Renal cortex interstitium (tissue), 11 donors: ENCODE measurements around the gene SPRED3. TPM values are rescaled to one million over a fixed set of nuclear protein-coding genes. Genes with fewer than 3 reads are reported as not detected.

Experiments used
- DNase-seq, 11 donors: peaks; one replicate each; pipeline ENCODE4 v3.0.0-alpha.2; 2013; ENCODE audit warnings: low read depth in 9 of 11, low spot score in 4 of 11; ENCODE audit errors: extremely low read depth in 1 of 11
- polyA plus RNA-seq, 3 donors: library from polyadenylated mRNA; unstranded; fragments of 120-200 nt; gene quantifications; one replicate each; pipeline ENCODE4 v1.2.1, GENCODE V29; 2013; ENCODE audit not compliant: insufficient read length in 3 of 3

SPRED3 gene
- polyA plus RNA-seq, 3 donors = 0.80 to 1.6 (median 0.90) TPM

- DNase-seq = no peak
Observed at GRCh38 chr19:38367041-38367440, 21.5 kb upstream of the SPRED3 start.

DNA sequence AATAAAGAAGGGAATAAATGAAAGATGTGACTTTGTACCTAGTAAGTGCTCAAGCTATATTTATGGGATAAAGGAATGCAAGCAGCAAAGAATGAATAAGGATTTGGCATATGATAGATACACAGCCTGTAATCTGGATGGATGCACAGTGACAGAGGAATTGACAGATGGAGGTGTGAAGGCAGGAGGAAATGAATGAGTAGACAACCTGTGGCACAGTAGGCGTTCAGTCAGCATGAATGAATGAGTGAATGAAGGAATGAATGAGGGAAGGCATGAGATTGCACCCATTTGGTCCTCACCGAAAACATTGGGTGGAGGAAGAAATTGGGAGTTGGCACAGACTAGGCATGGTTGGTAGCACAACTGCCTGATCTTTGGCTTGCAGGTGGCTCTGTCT is 18.9 kb upstream of the SPRED3 start:
- DNase-seq = no peak

GRCh38 chr19:38370299-38370698 is 18.2 kb upstream of the SPRED3 start:
- DNase-seq = no peak

DNA sequence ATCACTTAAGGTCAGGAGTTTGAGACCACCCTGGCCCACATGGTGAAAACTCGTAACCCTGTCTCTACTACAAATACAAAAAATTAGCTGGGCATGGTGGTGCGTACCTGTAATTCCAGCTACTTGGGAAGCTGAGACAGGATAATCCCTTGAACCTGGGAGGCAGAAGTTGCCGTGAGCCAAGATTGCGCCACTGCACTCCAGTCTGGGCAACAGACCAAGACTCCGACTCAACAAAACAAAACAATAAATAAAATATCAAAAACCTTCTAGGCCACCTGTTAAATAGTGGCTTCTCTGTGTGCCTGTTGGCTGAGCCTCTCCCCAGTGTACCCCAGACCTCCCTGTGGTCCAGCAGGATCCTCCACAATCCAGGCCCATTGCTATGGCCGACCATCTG is 17.4 kb upstream of the SPRED3 start:
- DNase-seq = no peak

GRCh38 chr19:38373907-38374331 is 14.6 kb upstream of the SPRED3 start:
- no peak for DNase-seq

GRCh38 chr19:38374332-38375097 is 14.0 kb upstream of the SPRED3 start, which contains the start of gene PSMD8:
TSS of gene PSMD8 (plus strand) at chr19:38374571. CDS start at chr19:38374602, 31 bp downstream.
- DNase-seq = peak; percentile 94 to 99 (median 98)

DNA sequence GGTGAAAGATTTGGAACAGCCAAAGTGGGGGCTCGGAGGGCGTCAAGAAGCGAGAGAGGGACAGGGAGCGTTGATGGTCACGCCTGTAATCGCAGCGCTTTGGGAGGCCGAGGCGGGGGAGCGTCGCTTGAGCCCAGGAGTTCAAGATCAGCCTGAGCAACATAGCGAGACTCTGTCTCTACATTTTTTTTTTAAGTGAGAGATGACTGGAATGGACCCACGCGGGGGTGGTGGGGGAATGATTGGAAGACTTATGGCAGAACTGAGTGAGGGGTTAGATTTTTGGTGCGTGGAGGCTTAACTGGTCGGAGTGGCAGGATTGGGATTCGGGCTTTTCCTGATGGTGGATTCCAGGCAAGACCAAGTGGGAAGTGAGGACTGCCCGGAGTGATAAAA is 13.4 kb upstream of the SPRED3 start:
- peak in 1 of 11 donors; percentile 70 for DNase-seq

DNA sequence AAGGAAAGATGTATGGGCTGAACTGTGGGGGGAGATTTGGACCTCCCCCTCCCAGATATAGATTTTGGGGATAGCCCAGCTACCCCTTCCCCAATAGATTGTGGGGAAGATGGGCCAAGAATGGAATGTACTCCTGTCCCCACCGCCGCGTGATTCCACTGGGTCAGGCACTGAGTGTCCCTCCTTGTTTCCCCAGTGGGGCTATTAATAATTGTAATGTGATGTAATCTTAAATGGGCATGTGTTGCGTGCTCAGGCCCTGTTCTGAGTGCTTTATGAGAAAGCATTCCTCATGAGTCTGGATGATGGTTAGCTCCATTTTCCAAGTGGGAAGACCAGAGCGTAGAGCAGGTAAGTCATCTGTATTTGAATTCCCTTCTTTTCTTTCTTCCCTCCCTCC is 12.7 kb upstream of the SPRED3 start:
- no peak for DNase-seq

DNA sequence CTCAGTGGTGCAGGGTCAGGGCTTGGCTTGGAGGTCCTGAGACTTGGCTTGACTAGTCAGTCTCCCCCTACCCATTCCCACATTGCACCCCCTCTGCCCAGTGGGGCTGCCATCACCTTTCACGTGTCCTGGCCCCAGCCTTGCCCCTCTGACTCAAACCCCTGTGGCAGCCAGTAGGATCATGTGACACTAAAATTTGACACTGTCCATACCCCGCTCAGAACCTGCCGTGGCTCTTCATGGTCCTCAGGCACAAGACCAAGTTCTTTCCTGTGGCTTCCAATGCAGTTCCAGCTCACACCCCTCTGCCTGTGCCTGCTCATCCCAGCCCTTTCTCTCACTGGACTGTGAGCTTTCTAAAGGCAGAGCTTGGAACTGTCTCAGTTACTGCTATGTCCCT is 11.9 kb upstream of the SPRED3 start:
- DNase-seq = no peak

- DNase-seq = no peak
Observed at GRCh38 chr19:38377052-38377451, 11.4 kb upstream of the SPRED3 start.

DNA sequence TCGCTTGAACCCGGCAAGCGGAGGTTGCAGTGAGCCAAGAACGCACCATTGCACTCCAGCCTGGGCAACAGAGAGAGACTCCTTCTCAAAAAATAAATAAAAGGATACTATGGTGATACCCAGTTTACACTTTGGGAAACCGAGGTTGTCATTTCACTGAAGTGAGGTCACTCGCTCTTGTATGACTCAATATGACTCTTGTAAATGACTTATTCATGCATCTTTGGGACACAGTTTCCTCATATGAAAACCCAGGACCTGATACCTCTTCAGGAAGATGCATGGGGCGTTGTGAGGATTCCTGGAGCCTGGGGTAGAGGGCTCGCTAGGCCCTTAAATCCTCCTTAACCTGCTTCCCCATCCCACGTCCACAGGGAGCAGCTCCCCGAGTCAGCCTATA is 9.6 kb upstream of the SPRED3 start:
- no peak for DNase-seq

- DNase-seq = no peak
Observed at GRCh38 chr19:38381138-38381537, 7.4 kb upstream of the SPRED3 start.

- DNase-seq = no peak
Observed at GRCh38 chr19:38383184-38383583, 5.3 kb upstream of the SPRED3 start.

GRCh38 chr19:38383743-38384142 is 4.8 kb upstream of the SPRED3 start:
- DNase-seq = no peak

GRCh38 chr19:38384209-38385027 is 4.1 kb upstream of the SPRED3 start:
- no peak for DNase-seq

- no peak for DNase-seq
Observed at GRCh38 chr19:38385057-38385803, 3.3 kb upstream of the SPRED3 start.

GRCh38 chr19:38385804-38386257 is 2.7 kb upstream of the SPRED3 start:
- no peak for DNase-seq

GRCh38 chr19:38386300-38386970 is 2.1 kb upstream of the SPRED3 start:
- DNase-seq = no peak

DNA sequence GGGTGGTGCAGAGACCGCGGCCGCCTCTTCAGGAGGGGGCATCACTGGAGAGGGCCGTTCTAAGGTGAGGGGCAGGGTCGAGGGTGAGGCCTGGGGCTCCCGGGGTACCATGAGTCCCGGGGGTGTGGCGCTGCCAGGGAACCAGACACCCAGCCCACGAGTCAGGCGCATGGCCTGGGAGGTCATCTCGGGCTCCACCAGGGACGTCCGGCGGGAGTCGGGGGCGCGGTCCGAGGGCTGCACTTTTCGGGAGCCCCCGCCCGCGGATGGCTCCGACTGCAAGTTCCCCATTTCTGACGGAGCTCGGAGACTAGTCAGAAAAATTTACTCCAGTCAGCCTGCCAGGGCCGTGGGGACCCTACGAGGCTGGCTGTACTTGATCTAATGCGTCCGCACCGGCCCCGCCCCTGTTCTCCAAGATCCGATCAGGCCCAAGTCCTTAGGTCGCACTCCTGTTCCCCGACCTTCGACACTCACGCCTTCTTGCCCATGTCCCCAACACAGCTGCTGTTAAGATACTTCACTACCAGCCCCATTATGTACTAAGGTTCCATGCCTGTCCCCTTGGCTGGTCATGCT is 1.4 kb upstream of the SPRED3 start:
- no peak for DNase-seq
